ENCODE measurements around the gene SUMO4.

The SUMO4 gene

GRCh38 chr6:149389509-149390297 lies 10.4 kb upstream of the SUMO4 start:
- DNase-seq (ENCODE audit: low read depth in 2 of 2) = no peak

- DNase-seq (ENCODE audit: low read depth in 2 of 2) = no peak
These were observed 8.0 kb upstream of the SUMO4 start for GRCh38 chr6:149392093-149392492.

GRCh38 chr6:149392535-149392934 lies 7.5 kb upstream of the SUMO4 start:
- no peak for DNase-seq (ENCODE audit: low read depth in 2 of 2)

- DNase-seq (ENCODE audit: low read depth in 2 of 2) = no peak
These were observed 6.9 kb upstream of the SUMO4 start for GRCh38 chr6:149393002-149393679.

GRCh38 chr6:149395185-149395584 lies 4.9 kb upstream of the SUMO4 start:
- DNase-seq (ENCODE audit: low read depth in 2 of 2) = no peak

GRCh38 chr6:149397384-149397783 lies 2.7 kb upstream of the SUMO4 start:
- DNase-seq (ENCODE audit: low read depth in 2 of 2) = no peak

- no peak for DNase-seq (ENCODE audit: low read depth in 2 of 2)
These were observed 3.5 kb downstream of the SUMO4 start for GRCh38 chr6:149403534-149403933.

- DNase-seq (ENCODE audit: low read depth in 2 of 2) = no peak
These were observed 6.0 kb downstream of the SUMO4 start for GRCh38 chr6:149405823-149406765.

- DNase-seq (ENCODE audit: low read depth in 2 of 2) = no peak
These were observed 9.6 kb downstream of the SUMO4 start for GRCh38 chr6:149409617-149410016.

GRCh38 chr6:149410557-149410956 lies 10.5 kb downstream of the SUMO4 start:
- DNase-seq (ENCODE audit: low read depth in 2 of 2) = no peak

- DNase-seq (ENCODE audit: low read depth in 2 of 2) = no peak
These were observed 13.9 kb downstream of the SUMO4 start for GRCh38 chr6:149414009-149414408.

GRCh38 chr6:149414821-149415220 lies 14.8 kb downstream of the SUMO4 start:
- no peak for DNase-seq (ENCODE audit: low read depth in 2 of 2)

GRCh38 chr6:149419696-149420404 lies 19.8 kb downstream of the SUMO4 start:
- no peak for DNase-seq (ENCODE audit: low read depth in 2 of 2)

GRCh38 chr6:149421132-149421531 lies 21.1 kb downstream of the SUMO4 start:
- no peak for DNase-seq (ENCODE audit: low read depth in 2 of 2)

- DNase-seq (ENCODE audit: low read depth in 2 of 2) = no peak
These were observed 22.5 kb downstream of the SUMO4 start for GRCh38 chr6:149422581-149422980.

GRCh38 chr6:149423964-149424440 lies 23.9 kb downstream of the SUMO4 start:
- DNase-seq (ENCODE audit: low read depth in 2 of 2) = no peak

GRCh38 chr6:149425224-149425623 lies 25.2 kb downstream of the SUMO4 start:
- no peak for DNase-seq (ENCODE audit: low read depth in 2 of 2)

GRCh38 chr6:149425754-149426153 lies 25.7 kb downstream of the SUMO4 start:
- DNase-seq (ENCODE audit: low read depth in 2 of 2) = no peak

GRCh38 chr6:149428606-149429005 lies 28.5 kb downstream of the SUMO4 start:
- no peak for DNase-seq (ENCODE audit: low read depth in 2 of 2)

- DNase-seq (ENCODE audit: low read depth in 2 of 2) = no peak
These were observed 29.6 kb downstream of the SUMO4 start for GRCh38 chr6:149429427-149430360.
